GM19468 (cell line): ENCODE data around the gene MAT1A.
"Not testable (repeated sequence)": the region's sequence is repeated elsewhere in the genome, so short reads cannot be mapped to it uniquely, and the experiment has no call there.

ENCODE experiments used
- ATAC-seq: cut with Tn5 transposase; IDR thresholded peaks from one replicate; pipeline ENCODE4 v1.9.1; 2021; ENCODE audit warnings: mild to moderate bottlenecking, moderate library complexity, moderate number of reproducible peaks; ENCODE audit not compliant: unreplicated experiment; ENCODE audit errors: extremely low read depth

MAT1A gene

GRCh38 chr10:80289451-80290287 is at the start of gene MAT1A:
TSS of gene MAT1A (minus strand) at chr10:80289658. CDS start at chr10:80289423, 235 bp downstream.
- ATAC-seq = no peak

GRCh38 chr10:80333983-80334382 is 44.5 kb upstream of the MAT1A start:
- ATAC-seq = no peak

- ATAC-seq = no peak
Measured at GRCh38 chr10:80324891-80325364, 35.5 kb upstream of the MAT1A start.

- no peak for ATAC-seq
Measured at GRCh38 chr10:80324086-80324485, 34.6 kb upstream of the MAT1A start.

- ATAC-seq = no peak
Measured at GRCh38 chr10:80323311-80323710, 33.9 kb upstream of the MAT1A start.

GRCh38 chr10:80322711-80323110 is 33.3 kb upstream of the MAT1A start:
- ATAC-seq = no peak

GRCh38 chr10:80322158-80322557 is 32.7 kb upstream of the MAT1A start:
- no peak for ATAC-seq

GRCh38 chr10:80321183-80321582 is 31.7 kb upstream of the MAT1A start:
- ATAC-seq = no peak

- no peak for ATAC-seq
Measured at GRCh38 chr10:80320377-80320776, 30.9 kb upstream of the MAT1A start.

GRCh38 chr10:80319725-80320290 is 30.4 kb upstream of the MAT1A start:
- no peak for ATAC-seq

GRCh38 chr10:80319318-80319717 is 29.9 kb upstream of the MAT1A start:
- ATAC-seq = no peak

- no peak for ATAC-seq
Measured at GRCh38 chr10:80318742-80319141, 29.3 kb upstream of the MAT1A start.

GRCh38 chr10:80315391-80315790 is 25.9 kb upstream of the MAT1A start:
- ATAC-seq = no peak

GRCh38 chr10:80313523-80313922 is 24.1 kb upstream of the MAT1A start:
- no peak for ATAC-seq

GRCh38 chr10:80305989-80306388 is 16.5 kb upstream of the MAT1A start:
- not testable (repeated sequence) for ATAC-seq

- ATAC-seq = no peak
Measured at GRCh38 chr10:80296942-80297341, 7.5 kb upstream of the MAT1A start.

- no peak for ATAC-seq
Measured at GRCh38 chr10:80292607-80293239, 3.3 kb upstream of the MAT1A start.

GRCh38 chr10:80290474-80291220 is 1.2 kb upstream of the MAT1A start:
- no peak for ATAC-seq

- ATAC-seq = no peak
Measured at GRCh38 chr10:80288849-80289248, 609 bp downstream of the MAT1A start.

GRCh38 chr10:80284522-80284921 is 4.9 kb downstream of the MAT1A start:
- no peak for ATAC-seq
